ENCODE results near the gene RGS14.
"Not testable (repeated sequence)": the region's sequence is repeated elsewhere in the genome, so short reads cannot be mapped to it uniquely, and the experiment has no call there.

RGS14 gene

DNA sequence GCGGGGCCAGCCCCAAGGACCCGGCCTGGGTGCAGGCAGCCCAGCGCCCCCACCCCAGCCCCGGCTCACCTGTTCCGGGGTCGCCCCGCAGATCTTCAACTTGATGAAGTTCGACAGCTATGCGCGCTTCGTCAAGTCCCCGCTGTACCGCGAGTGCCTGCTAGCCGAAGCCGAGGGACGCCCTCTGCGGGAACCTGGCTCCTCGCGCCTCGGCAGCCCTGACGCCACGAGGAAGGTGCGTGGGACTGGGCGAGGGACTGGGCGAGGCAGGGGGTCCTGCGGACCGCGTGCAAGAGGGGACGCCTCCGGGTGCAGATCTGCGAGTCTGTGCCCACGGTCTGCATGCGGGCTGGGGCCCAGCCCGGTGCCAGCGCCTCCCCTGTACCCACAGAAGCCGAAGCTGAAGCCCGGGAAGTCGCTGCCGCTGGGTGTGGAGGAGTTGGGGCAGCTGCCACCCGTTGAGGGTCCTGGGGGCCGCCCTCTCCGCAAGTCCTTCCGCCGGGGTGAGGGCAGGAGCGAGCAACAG, 9.7 kb downstream of the RGS14 start:
- no peak for DNase-seq

DNA sequence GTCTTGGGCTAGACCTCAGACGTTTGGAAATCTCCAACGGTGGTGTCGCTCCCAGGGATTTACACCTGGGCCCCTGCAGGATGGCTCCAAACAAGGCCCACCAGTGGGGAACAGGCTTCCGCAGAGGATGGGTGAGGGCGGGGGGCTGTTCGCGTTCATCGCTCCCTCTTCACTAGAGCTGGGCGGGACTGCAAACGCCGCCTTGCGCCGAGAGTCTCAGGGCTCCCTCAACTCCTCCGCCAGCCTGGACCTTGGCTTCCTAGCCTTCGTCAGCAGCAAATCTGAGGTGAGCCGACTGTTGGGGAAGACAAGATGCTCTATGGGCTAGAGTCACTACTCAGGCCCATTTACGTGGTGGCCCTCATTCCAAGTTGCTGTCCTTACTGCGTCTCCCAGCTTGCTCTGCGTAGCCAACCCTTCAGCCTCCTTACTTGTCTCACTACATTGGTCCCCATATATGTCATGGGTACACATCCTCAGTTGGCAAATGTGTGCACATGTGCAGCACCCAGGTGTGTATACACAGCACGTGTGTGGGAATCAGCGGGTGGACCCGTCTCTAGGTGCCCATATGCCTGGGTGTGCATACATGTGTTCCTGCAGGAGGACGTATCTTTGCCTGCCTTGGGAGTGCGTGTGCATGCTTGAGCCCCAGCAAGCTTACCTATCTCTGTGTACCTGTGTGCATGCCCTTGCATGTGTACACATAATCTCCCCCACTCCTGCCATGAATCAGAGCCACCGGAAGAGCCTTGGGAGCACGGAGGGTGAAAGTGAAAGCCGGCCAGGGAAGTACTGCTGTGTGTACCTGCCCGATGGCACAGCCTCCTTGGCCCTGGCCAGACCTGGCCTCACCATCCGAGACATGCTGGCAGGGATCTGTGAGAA, 10.5 kb downstream of the RGS14 start:
- DNase-seq = no peak

DNA sequence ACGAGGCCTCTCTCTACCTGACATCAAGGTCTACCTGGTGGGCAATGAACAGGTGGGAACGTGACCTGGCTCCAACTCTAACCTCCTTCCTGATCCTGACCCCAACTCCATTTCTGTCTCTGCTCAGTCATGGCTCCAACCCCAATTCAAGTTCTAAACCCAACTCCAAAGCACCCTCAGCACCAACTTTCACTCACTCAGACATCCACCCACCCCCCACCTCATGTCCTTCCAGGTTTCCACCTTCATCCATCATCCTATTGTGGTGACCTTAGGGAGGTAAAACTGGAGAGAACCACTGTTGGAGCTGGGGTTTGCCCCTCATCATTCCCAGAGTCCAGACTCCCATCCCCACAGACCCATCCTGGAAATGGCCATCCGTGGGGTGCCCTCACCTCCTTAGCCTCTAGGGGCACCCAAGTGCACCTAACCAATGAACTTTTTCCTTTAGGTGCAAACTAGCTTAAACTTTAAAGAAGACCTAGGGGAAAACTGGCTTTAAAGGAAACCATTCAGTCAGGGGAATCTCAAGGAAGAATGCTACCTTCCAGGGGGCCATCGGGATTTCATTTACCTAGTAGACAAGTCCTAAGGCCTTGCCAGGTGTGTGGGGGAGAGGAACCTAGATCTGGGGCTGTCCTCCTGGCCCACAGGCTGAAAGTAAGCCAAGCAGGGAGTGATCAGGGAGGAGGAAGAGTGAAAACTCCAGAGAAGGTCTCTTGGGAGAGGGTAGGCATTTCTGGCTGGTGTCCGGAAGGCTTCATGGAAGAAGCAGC, 11.3 kb downstream of the RGS14 start:
- no peak for DNase-seq

DNA sequence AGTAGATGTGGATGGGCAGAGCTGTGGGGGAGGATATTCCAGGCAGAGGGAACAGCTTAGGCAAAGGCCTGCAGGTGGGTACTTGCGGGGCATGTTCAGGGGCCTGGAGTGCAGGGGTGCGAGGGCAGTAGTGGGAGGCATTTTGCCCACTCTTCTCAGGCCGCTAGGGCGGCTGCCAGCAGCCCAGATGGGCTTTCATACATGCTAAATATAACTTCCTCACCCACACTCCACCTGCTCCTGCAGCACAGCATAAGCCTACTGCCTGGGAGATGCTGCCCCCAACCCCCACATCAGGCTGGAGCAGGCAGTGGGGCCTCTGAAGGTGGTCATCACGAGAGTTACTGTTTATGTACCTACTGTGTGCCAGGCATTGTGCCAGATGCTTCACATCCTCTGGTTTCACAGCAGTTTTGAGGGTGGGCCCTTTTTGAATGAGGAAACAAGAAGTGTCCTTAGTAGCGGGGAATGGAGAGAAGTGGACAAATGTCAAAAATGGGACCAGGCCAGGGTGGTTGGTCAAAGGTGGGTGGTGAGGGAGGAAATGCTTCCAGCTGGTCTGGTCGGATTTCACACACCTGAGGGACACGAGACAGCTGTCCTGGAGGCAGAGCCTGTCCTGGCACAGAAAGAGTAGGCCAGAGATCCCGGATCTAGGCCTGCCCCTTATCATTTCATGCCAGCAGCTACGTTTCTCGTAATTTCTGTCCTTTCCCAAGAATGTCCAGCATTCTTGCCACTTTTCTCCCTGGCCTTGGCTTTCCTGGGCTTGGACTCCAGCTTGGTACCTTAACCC, 12.1 kb downstream of the RGS14 start:
- DNase-seq = no peak

DNA sequence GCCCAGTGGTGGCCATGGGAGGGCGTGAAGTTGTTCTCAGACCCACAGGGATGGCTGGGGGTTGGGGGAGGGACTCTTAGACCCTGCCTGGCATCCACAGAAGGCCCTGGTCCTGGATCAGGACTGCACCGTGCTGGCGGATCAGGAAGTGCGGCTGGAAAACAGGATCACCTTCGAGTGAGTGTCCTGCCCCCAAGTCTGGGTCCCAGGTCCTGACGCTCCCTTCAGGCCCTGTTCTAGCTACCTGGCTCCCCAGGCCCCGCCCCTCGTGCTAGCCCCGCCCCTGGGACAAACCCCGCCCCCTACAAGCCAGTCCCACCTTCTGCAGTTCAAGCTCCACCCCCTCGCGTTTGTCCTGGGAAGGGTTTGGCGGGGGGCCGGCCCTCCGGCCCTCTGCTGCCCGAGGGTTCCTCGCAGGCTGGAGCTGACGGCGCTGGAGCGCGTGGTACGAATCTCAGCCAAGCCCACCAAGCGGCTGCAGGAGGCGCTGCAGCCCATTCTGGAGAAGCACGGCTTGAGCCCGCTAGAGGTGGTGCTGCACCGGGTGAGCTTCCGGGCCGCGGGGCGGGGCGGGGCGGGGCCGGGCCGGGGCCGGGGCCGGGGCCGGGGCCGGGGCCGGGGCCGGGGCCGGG, 12.9 kb downstream of the RGS14 start:
- DNase-seq = no peak

DNA sequence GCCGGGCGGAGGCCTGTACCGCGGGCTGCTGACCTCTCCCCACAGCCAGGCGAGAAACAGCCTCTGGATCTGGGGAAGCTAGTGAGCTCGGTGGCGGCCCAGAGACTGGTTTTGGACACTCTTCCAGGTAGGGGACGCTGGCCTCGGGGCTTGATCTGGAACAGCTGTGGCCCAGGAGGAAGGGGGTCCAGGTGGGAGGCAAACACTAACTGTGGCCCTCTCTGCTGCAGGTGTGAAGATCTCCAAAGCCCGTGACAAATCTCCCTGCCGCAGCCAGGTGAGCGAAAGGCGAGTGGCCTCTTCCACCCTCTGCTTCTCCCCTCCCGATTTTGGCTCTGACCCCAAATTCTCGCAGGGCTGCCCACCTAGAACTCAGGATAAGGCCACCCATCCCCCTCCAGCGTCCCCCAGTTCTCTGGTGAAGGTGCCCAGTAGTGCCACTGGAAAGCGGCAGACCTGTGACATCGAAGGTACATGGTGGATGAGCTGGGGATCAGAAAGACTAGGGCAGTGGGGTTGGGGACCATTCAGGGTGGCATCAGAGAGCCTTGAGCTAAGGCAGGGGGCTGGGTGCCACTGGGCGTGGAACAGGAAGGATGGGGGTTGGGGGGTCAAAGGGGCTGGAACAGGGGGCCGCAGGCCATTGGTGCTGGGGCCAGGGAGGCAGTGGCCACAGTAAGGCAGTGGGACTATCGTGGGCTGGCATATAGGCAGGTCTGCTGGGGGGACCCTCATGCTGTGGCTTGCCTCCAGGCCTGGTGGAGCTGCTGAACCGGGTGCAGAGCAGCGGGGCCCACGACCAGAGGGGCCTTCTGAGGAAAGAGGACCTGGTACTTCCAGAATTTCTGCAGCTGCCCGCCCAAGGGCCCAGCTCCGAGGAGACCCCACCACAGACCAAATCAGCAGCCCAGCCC, 13.7 kb downstream of the RGS14 start:
- DNase-seq = no peak

DNA sequence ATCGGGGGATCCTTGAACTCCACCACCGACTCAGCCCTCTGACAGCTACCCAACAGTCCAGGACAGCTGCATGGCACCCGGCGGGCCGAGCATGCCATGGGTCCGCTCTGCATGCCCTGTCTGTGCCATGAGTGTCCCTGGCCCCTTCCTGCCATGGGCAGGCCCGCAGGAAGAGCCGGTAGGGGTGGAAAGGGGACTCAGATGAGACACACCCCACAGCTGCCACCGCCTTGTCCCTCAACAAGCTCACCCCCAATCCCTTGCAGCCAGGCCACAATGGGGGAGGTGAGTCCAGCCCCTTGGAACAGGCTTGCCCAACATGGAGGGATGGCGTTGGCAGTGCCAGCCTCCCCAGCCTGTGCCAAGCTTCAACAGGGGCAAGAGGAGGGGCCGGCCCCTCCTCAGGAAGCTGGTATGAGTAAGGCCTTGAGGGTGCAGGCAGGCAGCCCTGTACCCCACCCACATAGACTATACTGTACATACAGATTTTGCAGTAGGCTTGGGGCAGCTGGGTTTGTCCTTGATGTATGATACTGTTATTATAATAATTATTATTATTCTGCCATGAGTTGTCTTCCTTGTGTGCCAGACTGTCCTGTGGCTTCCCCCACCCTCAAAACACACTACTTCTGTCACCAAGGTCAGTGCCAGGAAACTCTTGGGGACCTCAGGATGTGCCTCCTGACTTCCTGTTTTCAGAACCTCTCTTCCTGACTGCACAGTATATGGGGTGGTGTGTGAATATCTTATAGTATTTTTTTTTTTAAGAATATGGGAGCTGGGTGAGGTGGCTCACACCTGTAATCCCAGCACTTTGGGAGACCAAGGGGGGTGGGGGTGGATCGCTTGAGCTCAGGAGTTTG, 14.5 kb downstream of the RGS14 start:
- no peak for DNase-seq

DNA sequence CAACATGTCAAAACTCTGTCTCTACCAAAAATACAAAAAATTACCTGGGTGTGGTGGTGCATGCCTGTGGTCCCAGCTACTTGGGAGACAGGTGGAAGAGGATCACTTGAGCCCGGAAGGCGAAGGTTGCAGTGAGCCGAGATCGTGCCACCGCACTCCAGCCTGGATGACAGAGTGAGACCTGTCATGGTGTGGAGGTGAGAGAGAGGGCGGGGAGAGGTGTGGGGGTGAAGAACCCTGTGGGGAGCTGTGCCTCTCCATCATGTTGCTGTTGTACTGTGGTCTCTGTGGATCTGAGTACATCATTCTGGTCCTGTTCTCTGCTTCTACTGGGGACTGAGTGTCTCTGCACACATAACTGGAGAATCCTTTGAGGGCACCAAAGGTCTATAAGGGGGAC, 15.2 kb downstream of the RGS14 start:
- no peak for DNase-seq

DNA sequence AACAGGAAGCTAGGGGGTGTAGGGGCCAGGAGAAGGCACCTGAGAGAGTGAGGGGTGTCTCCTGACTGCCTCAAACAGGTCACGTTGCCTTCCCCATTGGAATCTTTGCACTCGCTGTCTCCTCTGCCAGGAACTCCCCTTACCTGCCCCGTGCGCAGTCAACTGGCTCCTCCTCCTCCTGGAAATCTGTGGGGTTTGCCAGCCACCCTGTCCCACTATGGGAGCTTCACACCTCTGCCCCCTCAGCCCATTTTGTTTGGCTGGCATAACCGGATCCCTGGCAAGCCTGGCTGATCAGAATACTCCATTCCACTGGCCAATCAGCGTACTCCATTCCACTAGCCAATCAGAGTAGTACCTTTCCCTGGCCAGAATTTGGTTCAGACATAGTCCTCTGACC, 16.1 kb downstream of the RGS14 start:
- DNase-seq = no peak

DNA sequence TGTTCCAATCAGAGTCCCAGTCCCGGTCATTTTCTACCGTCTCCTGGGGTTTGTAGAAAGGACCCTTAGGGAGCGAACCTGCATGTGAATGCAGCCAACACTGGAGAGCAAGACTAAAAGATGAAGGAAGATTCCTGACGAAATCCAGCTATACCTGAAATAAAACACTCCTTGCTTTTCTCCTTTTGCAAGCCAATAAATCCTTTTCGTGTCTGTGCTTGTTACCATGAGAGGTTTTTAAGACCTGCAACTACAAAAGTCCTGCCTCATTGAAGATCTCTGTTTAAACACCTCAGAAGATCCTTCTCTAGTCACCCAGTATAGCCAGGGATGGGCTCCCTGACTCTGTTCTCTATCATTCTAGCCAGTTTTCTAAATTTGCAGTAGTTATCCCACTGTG, 16.5 kb downstream of the RGS14 start:
- no peak for DNase-seq

DNA sequence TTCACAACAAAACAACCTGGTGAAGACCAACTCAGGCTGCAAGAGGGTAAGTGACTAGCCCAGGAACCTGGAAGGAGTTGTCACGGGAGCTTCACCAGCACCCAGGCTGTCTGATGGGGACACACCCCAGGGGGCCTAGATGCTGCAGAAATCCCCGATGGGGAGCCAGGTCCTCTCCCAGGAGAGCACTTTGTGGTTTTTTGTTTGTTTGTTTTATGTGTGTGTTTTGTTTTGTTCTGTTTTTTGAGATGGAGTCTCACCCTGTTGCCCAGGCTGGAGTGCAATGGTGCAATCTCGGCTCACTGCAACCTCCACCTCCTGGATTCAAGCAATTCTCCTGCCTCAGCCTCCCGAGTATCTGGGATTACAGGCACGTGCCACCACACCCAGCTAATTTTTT, 17.8 kb downstream of the RGS14 start:
- DNase-seq = not testable (repeated sequence)

DNA sequence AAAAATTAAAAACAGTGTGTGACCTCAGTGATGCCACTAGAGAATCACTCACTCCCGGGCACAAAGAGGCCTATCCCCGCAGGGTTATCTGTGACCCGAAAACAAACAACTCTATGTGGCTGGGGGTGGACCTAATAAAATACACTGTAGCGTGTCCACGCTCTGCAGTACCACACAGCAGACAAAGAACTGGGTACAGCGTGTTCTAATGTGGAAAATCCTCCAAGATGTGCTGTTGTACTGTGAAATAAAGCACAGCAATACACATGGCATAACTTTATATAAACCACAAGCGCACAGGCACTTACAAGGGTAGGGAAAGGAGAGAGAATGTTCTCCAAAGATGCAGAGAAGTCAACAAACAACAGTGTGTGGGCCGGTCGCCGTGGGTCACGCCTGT, 18.4 kb downstream of the RGS14 start:
- no peak for DNase-seq

DNA sequence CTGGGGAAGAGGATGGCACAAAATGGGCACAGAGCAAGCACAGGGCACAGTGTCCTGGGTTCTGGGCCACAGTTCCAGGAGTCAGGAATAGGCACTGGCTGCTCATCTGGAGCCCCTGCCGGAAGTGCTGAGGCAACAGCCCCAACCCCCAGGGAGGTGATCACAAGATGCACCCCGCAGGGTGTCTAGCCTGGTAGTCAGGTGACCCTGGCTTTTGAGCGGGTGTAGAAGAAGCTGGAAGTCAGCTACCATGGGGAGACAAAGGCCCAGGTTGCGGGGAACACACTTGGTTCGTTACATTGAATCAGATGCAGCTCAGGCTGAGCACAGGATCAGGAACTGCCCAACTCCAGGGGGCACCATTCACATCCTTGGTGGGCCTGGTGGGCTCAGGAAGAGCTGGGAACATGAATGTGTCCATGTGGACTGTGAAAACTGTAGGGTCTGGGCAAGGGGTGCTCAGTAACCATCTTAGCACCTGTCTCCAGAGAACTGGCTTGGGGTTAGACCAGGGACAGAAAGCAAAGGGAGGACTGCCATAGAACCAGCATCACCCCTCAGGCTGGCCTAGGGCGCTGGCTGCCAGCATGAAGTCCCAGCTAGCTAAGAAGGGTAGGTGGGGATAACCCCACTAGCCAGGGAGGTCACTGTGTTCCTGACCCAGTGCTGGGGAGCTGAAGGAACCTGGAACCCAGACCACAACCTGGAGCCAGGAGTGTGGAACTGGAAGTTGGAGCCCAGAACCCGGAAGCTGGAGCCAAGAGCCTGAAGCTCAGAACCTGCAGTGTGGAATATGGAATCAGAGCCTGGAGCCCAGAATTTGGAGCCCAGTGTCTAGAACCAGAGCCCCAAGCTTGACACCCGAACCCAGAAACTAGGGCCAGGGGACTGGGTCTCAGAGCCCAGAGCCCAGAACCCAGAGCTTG, 20.4 kb downstream of the RGS14 start:
- no peak for DNase-seq

DNA sequence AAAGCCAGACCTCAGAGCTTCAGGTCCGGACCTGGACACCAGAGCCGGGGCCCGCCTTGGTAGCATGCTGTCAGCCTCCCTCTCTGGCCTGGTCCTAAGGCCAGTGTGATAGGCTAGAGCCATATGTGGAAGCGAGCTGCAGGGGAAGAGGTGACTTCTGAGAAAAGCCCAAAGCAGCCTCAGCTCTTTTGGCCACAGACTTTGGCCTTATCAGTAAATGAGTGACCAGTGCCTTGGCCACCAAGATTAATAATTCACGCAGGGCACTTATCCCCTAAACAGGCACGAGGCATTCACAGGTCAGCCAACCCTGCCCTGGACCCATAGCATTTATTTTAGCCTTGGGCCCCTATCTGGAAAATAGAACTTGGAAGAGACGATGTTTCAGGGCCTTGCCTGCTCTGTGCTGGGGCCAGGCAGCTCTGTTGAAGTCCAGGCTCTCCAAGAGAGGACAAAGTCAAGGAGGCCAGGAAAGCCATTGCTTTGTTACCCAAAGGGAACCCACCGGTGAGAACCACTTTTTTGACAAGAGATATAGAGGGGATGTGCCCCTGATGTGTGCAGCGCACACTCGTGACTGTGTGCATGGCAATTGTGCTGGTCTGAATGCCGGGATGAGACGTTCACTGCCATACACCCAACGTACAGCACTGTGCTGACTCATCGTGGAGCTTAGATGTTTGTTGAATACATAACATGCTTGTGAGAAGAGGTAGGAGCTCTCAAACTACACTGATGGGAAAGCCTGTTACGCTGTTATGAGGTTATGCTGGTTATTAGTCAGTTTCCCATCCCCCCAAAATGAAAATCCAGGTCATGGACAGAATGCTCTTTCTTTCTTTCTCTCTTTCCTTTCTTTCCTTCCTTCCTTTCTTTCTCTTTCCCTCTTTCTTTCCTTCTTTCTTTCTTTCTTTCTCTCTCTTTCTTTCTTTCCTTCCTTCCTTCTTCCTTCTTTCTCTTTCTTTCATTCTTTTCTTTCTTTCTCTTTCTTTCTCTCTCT, 21.5 kb downstream of the RGS14 start:
- DNase-seq = no peak

DNA sequence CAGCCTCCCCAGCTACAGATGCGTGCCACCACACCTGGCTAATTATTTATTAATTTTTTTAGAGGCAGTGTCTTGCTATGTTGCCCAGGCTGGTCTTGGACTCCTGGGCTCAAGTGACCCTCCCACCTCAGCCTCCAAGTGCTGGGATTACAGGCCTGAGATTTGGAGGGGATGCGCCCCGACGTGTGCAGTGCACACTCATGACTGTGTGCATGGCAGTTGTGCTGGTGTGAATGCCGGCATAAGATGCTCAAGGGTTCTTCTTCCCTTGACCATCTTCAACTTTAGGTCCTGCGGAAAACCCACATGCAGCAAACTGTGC, 23.0 kb downstream of the RGS14 start:
- no peak for DNase-seq

DNA sequence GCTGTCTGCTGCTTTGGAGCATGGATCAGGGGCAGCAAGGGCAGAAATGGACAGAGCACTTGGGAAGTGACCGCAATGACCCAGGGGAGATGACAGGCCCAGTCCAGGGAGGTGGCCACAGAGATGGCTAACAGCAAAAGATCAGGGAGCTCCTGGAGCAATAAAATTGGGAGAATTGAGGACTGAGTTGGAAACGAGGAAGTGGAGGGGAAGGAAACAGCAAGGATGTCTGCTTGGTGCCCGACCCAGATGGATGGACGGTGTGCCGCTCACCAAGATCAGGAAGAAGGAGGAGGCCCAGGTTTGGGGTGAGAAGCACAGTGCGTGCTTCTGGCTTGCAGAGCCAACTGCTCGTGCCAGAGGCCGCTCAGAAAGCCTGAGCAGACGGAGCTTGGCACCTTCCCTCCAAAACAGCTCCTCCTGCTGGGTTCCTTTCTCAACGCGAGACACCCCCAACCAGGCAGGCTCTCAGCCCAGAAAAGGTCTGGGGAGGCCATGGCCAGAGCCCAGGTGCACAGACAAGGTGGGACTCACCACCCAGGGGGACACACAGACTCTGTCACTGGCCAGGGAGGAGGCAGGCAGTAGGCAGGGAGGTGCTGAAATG, 24.8 kb downstream of the RGS14 start:
- DNase-seq = no peak

DNA sequence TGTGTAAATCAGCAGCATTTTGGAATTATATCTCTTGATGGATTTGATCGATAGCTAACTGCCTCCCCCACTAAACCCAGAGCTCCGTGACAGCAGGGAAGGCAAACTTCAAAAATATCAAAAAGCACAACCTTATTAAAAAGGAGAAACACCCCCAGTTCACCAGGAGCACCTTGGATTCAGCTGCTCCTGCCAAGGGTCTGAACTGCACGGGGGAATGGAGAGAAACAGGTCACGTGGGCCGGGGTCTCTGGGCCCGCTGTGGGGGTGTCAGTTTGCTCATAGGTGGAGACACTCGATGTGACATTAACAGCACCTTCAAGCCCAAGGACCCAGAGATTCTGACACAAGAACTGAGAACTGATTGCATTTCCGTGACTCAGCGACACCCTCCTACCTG, 25.5 kb downstream of the RGS14 start:
- no peak for DNase-seq

DNA sequence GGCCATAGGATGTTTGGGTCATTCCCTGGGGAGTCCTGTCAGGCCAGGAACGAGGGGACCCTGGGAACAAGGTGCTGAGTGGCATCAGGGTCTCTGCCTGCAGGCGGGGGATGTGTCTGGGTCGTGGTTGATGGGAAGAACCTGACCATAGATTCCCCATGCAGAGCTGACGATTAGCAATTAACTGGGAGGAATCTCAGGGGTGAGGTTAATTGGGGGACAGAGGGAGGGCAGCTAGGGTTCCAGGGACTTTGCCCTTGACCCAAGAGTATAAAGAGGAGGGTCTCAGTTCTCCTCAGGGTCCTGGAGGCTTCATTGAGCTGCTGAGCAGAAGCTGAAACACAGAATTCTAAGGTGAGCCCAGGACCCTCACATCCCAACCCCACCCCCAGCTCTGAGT, 26.4 kb downstream of the RGS14 start, which contains the start of gene SLC34A1:
Gene SLC34A1 (plus strand): TSS at position 301 of the 400 bp plus-strand sequence. CDS start 1,308 bp downstream, outside the sequence.
- no peak for DNase-seq
